K562 (cell line): ENCODE data around the gene SLC27A6. TPM values are rescaled to one million over a fixed set of nuclear protein-coding genes. Genes with fewer than 3 reads are reported as not detected.
A peak's percentile ranks its signal among the peaks of the same experiment; 100 is the strongest.
"Not testable (repeated sequence)": the region's sequence is repeated elsewhere in the genome, so short reads cannot be mapped to it uniquely, and the experiment has no call there.

Source experiments
- ATAC-seq: fragments of 200-7000 bp; cut with Tn5 transposase; 3 replicates; pipeline ENCODE4 v1.9.1; 2020; ENCODE audit warnings: moderate library complexity
- BruUV-seq: library from RNA; stranded (reverse); fragments of 400-500 nt; replicated peaks from 2 replicates; lab custom pipeline; 2021; lab: Mats Ljungman, UMichigan
- CTCF ChIA-PET: fragments of 300-600 bp; formaldehyde crosslinking; extraction: SDS; loops from one replicate; lab custom pipeline; 2021; ENCODE audit warnings: low intra/inter-chr PET ratio; lab: Yijun Ruan, JAX
- POLR2A ChIA-PET: fragments of 300-600, 350-650 bp; sonication (Branson Sonifier 250); formaldehyde crosslinking; extraction: SDS; loops from one replicate; lab custom pipeline; 2021; ENCODE audit warnings: antibody characterized with exemption, inconsistent platforms; lab: Yijun Ruan, JAX
- DNase-seq, 4 experiments: peaks; one replicate each; pipeline versions ENCODE4 v3.0.0 to v3.0.0-alpha.2; 2011 to 2018; ENCODE audit warnings: low spot score in 3 of 4, mixed read lengths in 3 of 4; ENCODE audit errors: extremely low read depth in 1 of 4
- FAIRE-seq: peaks from 2 replicates; lab custom pipeline; 2011; peaks lifted over from hg19 to GRCh38; lab: Jason Lieb, UNC
- H2AFZ ChIP-seq: 2 replicates; pipeline ENCODE4 v1.6.0; 2011; ENCODE audit warnings: low read depth, low read length, control low read depth, inconsistent platforms
- H3K27ac ChIP-seq: fragments of 200-600 bp; 3 replicates; pipeline ENCODE4 v1.8.0; 2011; ENCODE audit warnings: low read depth, mild to moderate bottlenecking, control low read depth, inconsistent platforms, low read length, moderate library complexity, mixed read lengths; ENCODE audit errors: extremely low read depth
- H3K27me3 ChIP-seq, 2 experiments: fragments of 300-600 bp in 1 of 2; 2 replicates in 1 of 2; 3 replicates in 1 of 2; pipeline versions ENCODE4 v1.6.0 to v1.8.0; 2011; ENCODE audit warnings: inconsistent platforms in 2 of 2, low read length in 2 of 2, mild to moderate bottlenecking in 1 of 2, mixed read lengths in 1 of 2, moderate library complexity in 1 of 2; ENCODE audit not compliant: control insufficient read depth in 2 of 2, insufficient read depth in 2 of 2
- H3K36me3 ChIP-seq: fragments of 300-600 bp; 3 replicates; pipeline ENCODE4 v1.8.0; 2011; ENCODE audit warnings: mild to moderate bottlenecking, low read length, inconsistent platforms; ENCODE audit not compliant: control insufficient read depth, insufficient read depth
- H3K4me1 ChIP-seq, 2 experiments: fragments of 200-600 bp in 1 of 2; replicated peaks in 1 of 2; 2 replicates in 1 of 2; 3 replicates in 1 of 2; pipeline versions ENCODE4 v1.5.1 to v1.8.0; 2011; ENCODE audit warnings: inconsistent platforms in 2 of 2, low read length in 2 of 2, mild to moderate bottlenecking in 1 of 2, mixed read lengths in 1 of 2, moderate library complexity in 1 of 2; ENCODE audit not compliant: control insufficient read depth in 2 of 2, insufficient read depth in 2 of 2
- H3K4me2 ChIP-seq: 2 replicates; pipeline ENCODE4 v1.6.1; 2011; ENCODE audit warnings: low read length, control low read depth, inconsistent platforms, mixed read lengths; ENCODE audit not compliant: insufficient read depth
- H3K4me3 ChIP-seq: fragments of 200-600 bp; sonication (generic), shearing (Covaris generic); 2 replicates; pipeline ENCODE4 v1.5.1; 2016; ENCODE audit warnings: control low read depth, inconsistent platforms
- H3K79me2 ChIP-seq: fragments of 200-600 bp; 3 replicates; pipeline ENCODE4 v1.8.0; 2011; ENCODE audit warnings: low read length, inconsistent platforms; ENCODE audit not compliant: control insufficient read depth, insufficient read depth
- H3K9ac ChIP-seq, 2 experiments: 2 replicates each; pipeline versions ENCODE4 v1.6.0 to v1.6.1; 2011; ENCODE audit warnings: low read depth in 2 of 2, low read length in 2 of 2, control low read depth in 1 of 2, inconsistent platforms in 1 of 2, mild to moderate bottlenecking in 1 of 2, mixed read lengths in 1 of 2; ENCODE audit not compliant: insufficient read depth in 1 of 2
- H3K9me1 ChIP-seq: one replicate; pipeline ENCODE4 v1.6.0; 2011; ENCODE audit warnings: inconsistent platforms, mild to moderate bottlenecking, low read length, moderate library complexity; ENCODE audit not compliant: control insufficient read depth, insufficient read depth
- H3K9me3 ChIP-seq: replicated peaks from 2 replicates; pipeline ENCODE4 v1.5.1; 2011; ENCODE audit warnings: low read depth, low read length, inconsistent platforms; ENCODE audit not compliant: control insufficient read depth, insufficient read depth
- H4K20me1 ChIP-seq: replicated peaks from 2 replicates; pipeline ENCODE4 v1.6.1; 2011; ENCODE audit warnings: low read length, inconsistent platforms, mixed read lengths; ENCODE audit not compliant: control insufficient read depth, insufficient read depth
- RBFOX2 ChIP-seq: fragments of 200-400 bp; formaldehyde crosslinking; IDR thresholded peaks from 2 replicates; pipeline ENCODE4 v1.6.1; 2017; ENCODE audit warnings: low read depth, mild to moderate bottlenecking, low read length, moderate library complexity
- RBM15 ChIP-seq: fragments of 200-400 bp; formaldehyde crosslinking; IDR thresholded peaks from 2 replicates; pipeline ENCODE4 v1.6.1; 2018; ENCODE audit warnings: mild to moderate bottlenecking, low read length, moderate library complexity; ENCODE audit not compliant: insufficient read depth
- SAFB2 ChIP-seq: fragments of 200-400 bp; formaldehyde crosslinking; IDR thresholded peaks from 2 replicates; pipeline ENCODE4 v1.6.1; 2018; ENCODE audit warnings: borderline replicate concordance, low read length, low read depth, moderate library complexity; ENCODE audit not compliant: severe bottlenecking
- SMARCA4 ChIP-seq: fragments of 450-650 bp; IDR thresholded peaks from 2 replicates; pipeline ENCODE4 v1.6.1; 2016
- SMARCC2 ChIP-seq: fragments of 450-650 bp; IDR thresholded peaks from 2 replicates; pipeline ENCODE4 v1.6.1; 2017; ENCODE audit warnings: antibody characterized with exemption, moderate library complexity, mild to moderate bottlenecking, low read depth
- STAG1 ChIP-seq: sonication (generic); formaldehyde crosslinking; IDR thresholded peaks from 2 replicates; pipeline ENCODE4 v1.5.0; 2020; ENCODE audit warnings: missing genetic modification reagents, borderline replicate concordance
- TRIM24 ChIP-seq, 2 experiments: fragments of 450-650 bp; IDR thresholded peaks; 2 replicates each; pipeline ENCODE4 v1.6.1; 2016
- ZNF146 ChIP-seq: IDR thresholded peaks from one replicate; pipeline ENCODE4 v1.6.1; 2018; ENCODE audit warnings: missing compliant biosample characterization; ENCODE audit not compliant: unreplicated experiment
- ZNF197 ChIP-seq: fragments of 200-800 bp; sonication (Bioruptor generic); IDR thresholded peaks from 2 replicates; pipeline ENCODE4 v1.6.1; 2016; ENCODE audit warnings: low read depth, missing genetic modification characterization, missing compliant biosample characterization
- WGBS: fragments of 100-300 bp; shearing (Covaris generic); methylation state at CpG from one replicate; pipeline ENCODE4 v1.1.6; 2016; ENCODE audit warnings: low coverage, mixed read lengths; ENCODE audit not compliant: insufficient coverage; ENCODE audit errors: missing lambda C conversion rate; 5-methylcytosine and 5-hydroxymethylcytosine counted together
- in situ Hi-C: fragments of 300-500 bp; cut with MboI; formaldehyde crosslinking; loops from 4 replicates; pipeline ENCODE4 v1.15.0; 2018; ENCODE audit warnings: inconsistent platforms, mixed read lengths
- intact Hi-C: fragments of 100-400 bp; cut with micrococcal nuclease; formaldehyde crosslinking; loops from 2 replicates; pipeline ENCODE4 v1.14.2; 2022
- polyA plus RNA-seq, 8 experiments: library from polyadenylated mRNA; depleted of rRNA in 4 of 8; stranded (reverse) in 5 of 8; unstranded in 3 of 8; fragments of >200 nt; fragmentation: Nextera tagmentation in 2 of 8; fragmentation: Illumina TruSeq in 1 of 8; extraction: Ambion mirVana in 2 of 8; extraction: Trizol in 1 of 8; gene quantifications; 2 replicates each; pipeline versions ENCODE4 v1.2.1 to v1.2.3, GENCODE V29; 2011 to 2014; ENCODE audit warnings: inconsistent platforms in 1 of 8, missing spikeins in 1 of 8
- total RNA-seq, 7 experiments: library from RNA; depleted of rRNA in 6 of 7; stranded (reverse); fragments of >200 nt in 6 of 7; fragmentation: Illumina TruSeq in 2 of 7; extraction: Trizol in 2 of 7; gene quantifications; 2 replicates each; pipeline versions ENCODE4 v1.2.1 to v1.2.3, GENCODE V29; 2011 to 2021; ENCODE audit warnings: low replicate concordance in 1 of 7
- TF ChIP-seq, protein P1 (sequence below): fragments of 250-450 bp; sonication (Bioruptor Pico); IDR thresholded peaks from 2 replicates; pipeline ENCODE4 v1.4.0; 2020; ENCODE audit warnings: mild to moderate bottlenecking, moderate library complexity
- TF ChIP-seq, protein P2 (sequence below): IDR thresholded peaks from 3 replicates; pipeline ENCODE4 v1.6.1; 2011; ENCODE audit warnings: borderline replicate concordance, mild to moderate bottlenecking; ENCODE audit not compliant: insufficient read length, insufficient read depth

Gene SLC27A6
- total and polyA plus RNA-seq, 9 of the 15 experiments (the other 6 are each of a cell fraction or from before 2014, with no cell fraction given), result 0.56 to 1.9 (median 1.2) TPM

DNA sequence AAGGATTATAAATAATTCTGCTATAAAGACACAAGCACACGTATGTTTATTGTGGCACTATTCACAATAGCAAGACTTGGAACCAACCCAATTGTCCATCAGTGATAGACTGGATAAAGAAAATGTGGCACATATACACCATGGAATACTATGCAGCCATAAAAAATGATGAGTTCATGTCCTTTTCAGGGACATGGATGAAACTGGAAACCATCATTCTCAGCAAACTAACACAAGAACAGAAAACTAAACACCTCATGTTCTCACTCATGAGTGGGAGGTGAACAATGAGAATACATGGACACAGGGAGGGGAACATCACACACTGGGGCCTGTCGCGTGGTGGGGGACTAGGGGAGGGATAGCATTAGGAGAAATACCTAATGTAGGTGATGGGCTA lies 71.0 kb downstream of the SLC27A6 start:
- H3K4me3 ChIP-seq, H3K36me3 ChIP-seq, in situ Hi-C loops, DNase-seq, H3K79me2 ChIP-seq, H3K9me1 ChIP-seq, BruUV-seq, POLR2A ChIA-PET, H2AFZ ChIP-seq, H4K20me1 ChIP-seq, CTCF ChIA-PET, H3K4me2 ChIP-seq, ATAC-seq, H3K9ac ChIP-seq, H3K27me3 ChIP-seq, H3K27ac ChIP-seq, H3K9me3 ChIP-seq, H3K4me1 ChIP-seq, intact Hi-C loops, FAIRE-seq: not testable (repeated sequence)
- 31% methylated on average over 3 of the region's 3 CpGs for WGBS
- TF ChIP-seq ZNF146, result peak; percentile 65

DNA sequence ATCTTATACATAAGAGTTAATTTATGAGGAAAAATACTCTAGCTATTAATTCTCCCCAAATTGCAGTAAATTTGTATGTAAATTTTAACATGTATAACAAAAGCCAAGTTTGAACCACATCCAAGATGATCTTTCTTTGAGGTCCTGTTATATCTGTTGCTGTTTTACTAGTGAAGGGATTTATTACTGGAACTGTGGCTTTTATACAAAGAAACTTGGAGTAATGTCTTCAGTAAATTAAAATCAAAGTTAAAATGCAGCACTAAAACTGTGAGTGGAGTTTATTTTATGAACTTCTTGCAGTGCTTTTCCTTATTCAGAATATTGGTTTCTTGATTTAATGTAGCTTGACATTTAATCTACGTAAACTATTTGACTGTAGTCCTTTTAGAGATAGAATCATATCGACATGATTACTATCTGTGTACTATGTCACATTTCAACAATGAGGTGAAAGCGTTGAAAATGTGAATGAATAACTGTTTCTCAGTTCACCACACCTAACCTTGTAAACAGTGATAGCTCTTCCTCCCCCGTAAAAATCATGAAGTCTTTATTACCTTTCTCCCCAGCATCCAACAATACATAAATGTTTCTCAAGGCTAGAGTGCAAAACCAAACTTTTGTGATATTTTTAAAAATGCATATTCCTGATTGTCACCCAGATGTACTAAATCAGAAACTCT lies 76.1 kb downstream of the SLC27A6 start:
- ATAC-seq, result no peak
- intact Hi-C loops (no loop called here), in situ Hi-C loops (no loop called here)
- no peaks in the 10 kb centered on the region for H3K9me1 ChIP-seq
- no peaks in the 10 kb centered on the region for H3K9me3 ChIP-seq
- no peak overlapping the region for H2AFZ ChIP-seq
- no peaks in the 10 kb centered on the region for H3K4me1 ChIP-seq
- 13% methylated on average over 4 of the region's 4 CpGs for WGBS
- H3K27me3 ChIP-seq, result no peaks in the 10 kb centered on the region
- POLR2A ChIA-PET, result no interaction called here
- TF ChIP-seq, protein P1, sequence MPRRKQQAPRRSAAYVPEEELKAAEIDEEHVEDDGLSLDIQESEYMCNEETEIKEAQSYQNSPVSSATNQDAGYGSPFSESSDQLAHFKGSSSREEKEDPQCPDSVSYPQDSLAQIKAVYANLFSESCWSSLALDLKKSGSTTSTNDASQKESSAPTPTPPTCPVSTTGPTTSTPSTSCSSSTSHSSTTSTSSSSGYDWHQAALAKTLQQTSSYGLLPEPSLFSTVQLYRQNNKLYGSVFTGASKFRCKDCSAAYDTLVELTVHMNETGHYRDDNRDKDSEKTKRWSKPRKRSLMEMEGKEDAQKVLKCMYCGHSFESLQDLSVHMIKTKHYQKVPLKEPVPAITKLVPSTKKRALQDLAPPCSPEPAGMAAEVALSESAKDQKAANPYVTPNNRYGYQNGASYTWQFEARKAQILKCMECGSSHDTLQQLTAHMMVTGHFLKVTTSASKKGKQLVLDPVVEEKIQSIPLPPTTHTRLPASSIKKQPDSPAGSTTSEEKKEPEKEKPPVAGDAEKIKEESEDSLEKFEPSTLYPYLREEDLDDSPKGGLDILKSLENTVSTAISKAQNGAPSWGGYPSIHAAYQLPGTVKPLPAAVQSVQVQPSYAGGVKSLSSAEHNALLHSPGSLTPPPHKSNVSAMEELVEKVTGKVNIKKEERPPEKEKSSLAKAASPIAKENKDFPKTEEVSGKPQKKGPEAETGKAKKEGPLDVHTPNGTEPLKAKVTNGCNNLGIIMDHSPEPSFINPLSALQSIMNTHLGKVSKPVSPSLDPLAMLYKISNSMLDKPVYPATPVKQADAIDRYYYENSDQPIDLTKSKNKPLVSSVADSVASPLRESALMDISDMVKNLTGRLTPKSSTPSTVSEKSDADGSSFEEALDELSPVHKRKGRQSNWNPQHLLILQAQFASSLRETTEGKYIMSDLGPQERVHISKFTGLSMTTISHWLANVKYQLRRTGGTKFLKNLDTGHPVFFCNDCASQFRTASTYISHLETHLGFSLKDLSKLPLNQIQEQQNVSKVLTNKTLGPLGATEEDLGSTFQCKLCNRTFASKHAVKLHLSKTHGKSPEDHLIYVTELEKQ (CRISPR knock-in tag), result no peak
- TF ChIP-seq SAFB2 (no peak), SMARCC2 (no peak), SMARCA4 (no peak), RBM15 (no peak), TRIM24 (IDR thresholded peaks at IDR 0.05) (no peak), STAG1 (CRISPR knock-in tag) (no peak), ZNF197 (CRISPR knock-in tag) (no peak), RBFOX2 (no peak)
- TF ChIP-seq, protein P2, sequence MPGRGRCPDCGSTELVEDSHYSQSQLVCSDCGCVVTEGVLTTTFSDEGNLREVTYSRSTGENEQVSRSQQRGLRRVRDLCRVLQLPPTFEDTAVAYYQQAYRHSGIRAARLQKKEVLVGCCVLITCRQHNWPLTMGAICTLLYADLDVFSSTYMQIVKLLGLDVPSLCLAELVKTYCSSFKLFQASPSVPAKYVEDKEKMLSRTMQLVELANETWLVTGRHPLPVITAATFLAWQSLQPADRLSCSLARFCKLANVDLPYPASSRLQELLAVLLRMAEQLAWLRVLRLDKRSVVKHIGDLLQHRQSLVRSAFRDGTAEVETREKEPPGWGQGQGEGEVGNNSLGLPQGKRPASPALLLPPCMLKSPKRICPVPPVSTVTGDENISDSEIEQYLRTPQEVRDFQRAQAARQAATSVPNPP, result no peak
- TF ChIP-seq, all 486 proteins: peak for 0
- CTCF ChIA-PET, result no interaction called here
- H4K20me1 ChIP-seq, result no peaks in the 10 kb centered on the region
- no peak overlapping the region for H3K27ac ChIP-seq
- FAIRE-seq (no peak), DNase-seq (no peak)
- no peak overlapping the region for H3K9ac ChIP-seq
- no peaks in the 10 kb centered on the region for H3K79me2 ChIP-seq
- BruUV-seq, result no TSS peak
- no peak overlapping the region for H3K4me3 ChIP-seq
- H3K4me2 ChIP-seq, result no peak overlapping the region
- no peaks in the 10 kb centered on the region for H3K36me3 ChIP-seq
